Measurements from ENCODE around the gene LCK. TPM values are rescaled to one million over a fixed set of nuclear protein-coding genes. Genes with fewer than 3 reads are reported as not detected.

The LCK gene
- total RNA-seq, 1 experiment from 2014 or later: 51.0 TPM

DNA sequence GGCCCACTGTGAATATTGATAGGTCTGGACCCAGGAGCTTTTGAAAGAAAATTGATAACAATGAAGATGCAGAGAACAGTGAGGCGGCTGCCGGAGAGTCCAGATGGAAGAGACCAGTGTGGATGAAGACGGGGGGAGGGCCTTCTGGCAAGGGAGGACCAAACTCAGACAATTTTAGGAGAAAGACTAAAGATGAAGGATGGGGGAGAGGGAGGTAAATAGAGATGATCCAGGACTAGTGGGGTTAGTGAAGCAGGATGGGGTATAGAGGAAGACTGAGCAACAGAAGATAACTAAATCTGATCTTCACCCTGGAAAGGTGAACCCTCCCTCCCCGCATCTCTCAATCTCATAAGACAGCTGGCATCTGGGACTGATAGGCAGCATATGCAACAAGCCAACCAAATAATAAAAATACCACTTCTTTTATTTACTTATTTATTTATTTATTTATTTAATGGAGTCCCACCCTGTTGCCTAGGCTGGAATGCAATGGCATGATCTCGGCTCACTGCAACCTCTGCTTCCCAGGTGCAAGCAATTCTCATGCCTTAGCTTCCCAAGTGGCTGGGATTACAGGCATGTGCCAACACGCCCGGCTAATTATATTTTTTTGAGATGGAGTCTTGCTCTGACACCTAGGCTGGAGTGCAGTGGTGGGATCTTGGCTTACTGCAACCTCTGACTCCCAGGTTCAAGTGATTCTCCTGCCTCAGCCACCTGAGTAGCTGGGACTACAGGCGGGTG, 18.3 kb upstream of the LCK start:
- POLR2A ChIA-PET: no interaction called here
- CTCF ChIA-PET: interaction anchor here (0.8 to 3.1 kb wide), 2 partner anchors 15 to 17 kb away, joined by 3 to 10 read pairs; no protein-coding TSS in a partner anchor
- Mint-ChIP-seq H3K4me1 (peaks cover 5% of the 10 kb centered on the region), H3K36me3 (peaks cover 42% of the 10 kb centered on the region), H3K27me3 (ENCODE audit: low read depth) (no peaks in the 10 kb centered on the region), H3K9me3 (no peaks in the 10 kb centered on the region), H3K27ac (peak overlapping the region; percentile 87; the same call in 1 of the 2 replicates), H3K4me3 (no peak overlapping the region)
- TF ChIP-seq ZNF317 (CRISPR knock-in tag; IDR thresholded peaks at IDR 0.05; ENCODE audit: borderline replicate concordance, low read depth) (no peak), GRHL2 (CRISPR knock-in tag; IDR thresholded peaks at IDR 0.05; ENCODE audit: insufficient replicate concordance, severe bottlenecking) (no peak), GTF2I (CRISPR knock-in tag; conservative IDR thresholded peaks at IDR 0.05) (no peak), TCF7 (CRISPR knock-in tag; IDR thresholded peaks at IDR 0.05; ENCODE audit: low read depth) (no peak), GABPB1 (CRISPR knock-in tag; IDR thresholded peaks at IDR 0.05) (no peak), ELF4 (CRISPR knock-in tag; IDR thresholded peaks at IDR 0.05; ENCODE audit: low read depth) (no peak), ZNF396 (CRISPR knock-in tag; IDR thresholded peaks at IDR 0.05; ENCODE audit: borderline replicate concordance) (no peak), NR1H2 (CRISPR knock-in tag; IDR thresholded peaks at IDR 0.05) (no peak), CREB1 (CRISPR knock-in tag; IDR thresholded peaks at IDR 0.05) (no peak), ZNF671 (CRISPR knock-in tag; IDR thresholded peaks at IDR 0.05) (no peak), ZNF138 (CRISPR knock-in tag; conservative IDR thresholded peaks at IDR 0.05) (no peak), JUN (CRISPR knock-in tag; IDR thresholded peaks at IDR 0.05) (no peak)
- TF ChIP-seq, protein P1, sequence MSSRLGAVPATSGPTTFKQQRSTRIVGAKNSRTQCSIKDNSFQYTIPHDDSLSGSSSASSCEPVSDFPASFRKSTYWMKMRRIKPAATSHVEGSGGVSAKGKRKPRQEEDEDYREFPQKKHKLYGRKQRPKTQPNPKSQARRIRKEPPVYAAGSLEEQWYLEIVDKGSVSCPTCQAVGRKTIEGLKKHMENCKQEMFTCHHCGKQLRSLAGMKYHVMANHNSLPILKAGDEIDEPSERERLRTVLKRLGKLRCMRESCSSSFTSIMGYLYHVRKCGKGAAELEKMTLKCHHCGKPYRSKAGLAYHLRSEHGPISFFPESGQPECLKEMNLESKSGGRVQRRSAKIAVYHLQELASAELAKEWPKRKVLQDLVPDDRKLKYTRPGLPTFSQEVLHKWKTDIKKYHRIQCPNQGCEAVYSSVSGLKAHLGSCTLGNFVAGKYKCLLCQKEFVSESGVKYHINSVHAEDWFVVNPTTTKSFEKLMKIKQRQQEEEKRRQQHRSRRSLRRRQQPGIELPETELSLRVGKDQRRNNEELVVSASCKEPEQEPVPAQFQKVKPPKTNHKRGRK (CRISPR knock-in tag; IDR thresholded peaks at IDR 0.05; ENCODE audit: borderline replicate concordance): no peak
- TF ChIP-seq, protein P2, sequence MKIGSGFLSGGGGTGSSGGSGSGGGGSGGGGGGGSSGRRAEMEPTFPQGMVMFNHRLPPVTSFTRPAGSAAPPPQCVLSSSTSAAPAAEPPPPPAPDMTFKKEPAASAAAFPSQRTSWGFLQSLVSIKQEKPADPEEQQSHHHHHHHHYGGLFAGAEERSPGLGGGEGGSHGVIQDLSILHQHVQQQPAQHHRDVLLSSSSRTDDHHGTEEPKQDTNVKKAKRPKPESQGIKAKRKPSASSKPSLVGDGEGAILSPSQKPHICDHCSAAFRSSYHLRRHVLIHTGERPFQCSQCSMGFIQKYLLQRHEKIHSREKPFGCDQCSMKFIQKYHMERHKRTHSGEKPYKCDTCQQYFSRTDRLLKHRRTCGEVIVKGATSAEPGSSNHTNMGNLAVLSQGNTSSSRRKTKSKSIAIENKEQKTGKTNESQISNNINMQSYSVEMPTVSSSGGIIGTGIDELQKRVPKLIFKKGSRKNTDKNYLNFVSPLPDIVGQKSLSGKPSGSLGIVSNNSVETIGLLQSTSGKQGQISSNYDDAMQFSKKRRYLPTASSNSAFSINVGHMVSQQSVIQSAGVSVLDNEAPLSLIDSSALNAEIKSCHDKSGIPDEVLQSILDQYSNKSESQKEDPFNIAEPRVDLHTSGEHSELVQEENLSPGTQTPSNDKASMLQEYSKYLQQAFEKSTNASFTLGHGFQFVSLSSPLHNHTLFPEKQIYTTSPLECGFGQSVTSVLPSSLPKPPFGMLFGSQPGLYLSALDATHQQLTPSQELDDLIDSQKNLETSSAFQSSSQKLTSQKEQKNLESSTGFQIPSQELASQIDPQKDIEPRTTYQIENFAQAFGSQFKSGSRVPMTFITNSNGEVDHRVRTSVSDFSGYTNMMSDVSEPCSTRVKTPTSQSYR (CRISPR knock-in tag; IDR thresholded peaks at IDR 0.05): no peak
- ATAC-seq (no peak), DNase-seq (ENCODE audit: low spot score) (no peak)

DNA sequence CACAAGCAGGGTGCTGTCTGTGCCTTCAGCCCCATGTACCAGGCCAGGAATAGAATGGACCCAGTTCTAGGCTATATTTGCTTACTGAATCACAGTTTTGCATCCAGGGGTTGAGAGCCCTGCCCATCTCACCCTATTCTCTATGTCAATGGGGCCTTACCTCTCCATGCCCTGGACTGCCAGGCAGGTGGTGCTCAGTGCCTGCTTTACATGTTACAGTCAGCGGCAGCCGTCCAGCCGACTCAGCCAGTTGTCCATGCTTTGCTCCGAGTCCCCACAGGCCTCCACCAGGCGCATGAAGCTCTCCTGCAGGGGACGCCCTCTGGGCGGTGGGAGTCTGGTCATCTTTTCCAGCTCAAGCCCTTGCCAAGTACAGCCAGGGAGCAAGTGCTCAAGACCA, 16.3 kb upstream of the LCK start:
- Mint-ChIP-seq H3K27ac (peak overlapping the region; percentile 5; the same call in 1 of the 2 replicates), H3K4me1 (peaks cover 12% of the 10 kb centered on the region), H3K4me3 (no peak overlapping the region), H3K36me3 (peaks cover 24% of the 10 kb centered on the region), H3K27me3 (ENCODE audit: low read depth) (no peaks in the 10 kb centered on the region), H3K9me3 (no peaks in the 10 kb centered on the region)
- POLR2A ChIA-PET: interaction anchor here (0.6 to 1.5 kb wide), 3 partner anchors 14 to 231 kb away, joined by 3 to 8 read pairs (median 3); no protein-coding TSS in a partner anchor
- TF ChIP-seq ZNF317 (CRISPR knock-in tag; IDR thresholded peaks at IDR 0.05; ENCODE audit: borderline replicate concordance, low read depth): no peak
- no peak for TF ChIP-seq HMGA2 (CRISPR knock-in tag; IDR thresholded peaks at IDR 0.05)
- TF ChIP-seq TEAD4 (CRISPR knock-in tag; IDR thresholded peaks at IDR 0.05): no peak
- no peak for TF ChIP-seq NFATC4 (CRISPR knock-in tag; IDR thresholded peaks at IDR 0.05)
- CTCF ChIA-PET: interaction anchor here (0.6 to 1.5 kb wide), 4 partner anchors 13 to 81 kb away, joined by 3 to 11 read pairs (median 6); partner anchors contain the start of genes EIF3I, FAM167B and TMEM234
- DNase-seq (ENCODE audit: low spot score): peak; percentile 30
- no peak; the same call in 1 of the 2 replicates for ATAC-seq

DNA sequence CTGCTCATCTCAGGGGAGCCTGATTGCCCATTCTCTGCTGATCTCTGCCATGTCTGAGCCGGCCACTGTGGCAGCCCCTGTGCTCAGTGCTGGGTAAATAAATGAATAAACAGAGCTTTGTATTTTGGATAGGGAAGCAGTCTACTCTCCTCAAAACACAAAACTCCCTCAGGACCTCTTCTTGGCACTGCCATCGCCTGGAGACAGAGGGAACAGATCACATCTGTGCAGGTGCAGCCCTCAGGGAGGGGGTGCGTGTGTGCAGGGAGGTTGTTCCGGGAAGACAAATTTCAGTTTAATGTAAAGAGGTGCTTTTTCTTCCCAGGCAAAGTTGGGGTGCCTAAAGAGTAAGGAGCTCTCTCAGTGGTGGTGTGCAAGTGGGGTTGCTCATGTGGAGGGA, 11.7 kb upstream of the LCK start:
- ATAC-seq: no peak
- Mint-ChIP-seq H3K36me3 (peaks cover 4% of the 10 kb centered on the region; the same call in 1 of the 2 replicates), H3K27me3 (ENCODE audit: low read depth) (peaks cover 3% of the 10 kb centered on the region; the same call in 1 of the 2 replicates), H3K4me1 (peaks cover 21% of the 10 kb centered on the region), H3K4me3 (peak overlapping the region; percentile 84), H3K27ac (peak overlapping the region; percentile 21), H3K9me3 (no peaks in the 10 kb centered on the region)
- ChIA-PET POLR2A (interaction anchor here (0.5 to 3.2 kb wide), 11 partner anchors 10 to 166 kb away, joined by 3 to 30 read pairs (median 6); partner anchors contain the start of genes IQCC, MARCKSL1 and TMEM39B), CTCF (interaction anchor here (0.7 to 4.9 kb wide), 13 partner anchors 10 to 638 kb away, joined by 3 to 75 read pairs (median 4); partner anchors contain the start of genes BSDC1, EIF3I, TMEM234 and TMEM39B)
- DNase-seq (ENCODE audit: low spot score): peak; percentile 24
- TF ChIP-seq ESRRA (CRISPR knock-in tag; IDR thresholded peaks at IDR 0.05; ENCODE audit: borderline replicate concordance) (no peak), EMX1 (CRISPR knock-in tag; IDR thresholded peaks at IDR 0.05) (no peak), MXD4 (CRISPR knock-in tag; IDR thresholded peaks at IDR 0.05; ENCODE audit: borderline replicate concordance) (no peak), PRRX2 (CRISPR knock-in tag; IDR thresholded peaks at IDR 0.05) (no peak), NR1H2 (CRISPR knock-in tag; IDR thresholded peaks at IDR 0.05) (no peak), IRF2 (CRISPR knock-in tag; IDR thresholded peaks at IDR 0.05; ENCODE audit: borderline replicate concordance, low read depth) (no peak), SOX15 (CRISPR knock-in tag; IDR thresholded peaks at IDR 0.05) (no peak), RELA (CRISPR knock-in tag; IDR thresholded peaks at IDR 0.05; ENCODE audit: borderline replicate concordance) (no peak), TP53 (CRISPR knock-in tag; IDR thresholded peaks at IDR 0.05) (no peak)
- TF ChIP-seq, protein P3, sequence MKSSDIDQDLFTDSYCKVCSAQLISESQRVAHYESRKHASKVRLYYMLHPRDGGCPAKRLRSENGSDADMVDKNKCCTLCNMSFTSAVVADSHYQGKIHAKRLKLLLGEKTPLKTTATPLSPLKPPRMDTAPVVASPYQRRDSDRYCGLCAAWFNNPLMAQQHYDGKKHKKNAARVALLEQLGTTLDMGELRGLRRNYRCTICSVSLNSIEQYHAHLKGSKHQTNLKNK (CRISPR knock-in tag; IDR thresholded peaks at IDR 0.05): no peak
